Keratinocyte (primary cell): Measurements from ENCODE around the gene SLC9C2. TPM values are rescaled to one million over a fixed set of nuclear protein-coding genes. Genes with fewer than 3 reads are reported as not detected.
"Not testable (repeated sequence)": the region's sequence is repeated elsewhere in the genome, so short reads cannot be mapped to it uniquely, and the experiment has no call there.

Experiments
- DNase-seq: peaks from one replicate; pipeline ENCODE4 v3.0.0-alpha.2; 2011; ENCODE audit warnings: low read depth, missing footprints, low spot score
- FAIRE-seq: peaks from 2 replicates; lab custom pipeline; 2011; peaks lifted over from hg19 to GRCh38; lab: Jason Lieb, UNC
- H2AFZ ChIP-seq: 2 replicates; pipeline ENCODE4 v1.6.0; 2012; ENCODE audit warnings: low read length, control low read depth, inconsistent platforms; ENCODE audit not compliant: control insufficient read depth
- H3K27ac ChIP-seq: 2 replicates; pipeline ENCODE4 v1.5.1; 2011; ENCODE audit warnings: low read length; ENCODE audit not compliant: control insufficient read depth, insufficient read depth
- H3K27me3 ChIP-seq: 3 replicates; pipeline ENCODE4 v1.6.0; 2011; ENCODE audit warnings: low read length; ENCODE audit not compliant: control insufficient read depth, insufficient read depth; ENCODE audit errors: extremely low read depth
- H3K36me3 ChIP-seq, 2 experiments: 2 replicates in 1 of 2; 3 replicates in 1 of 2; pipeline ENCODE4 v1.5.1; 2011; ENCODE audit warnings: low read length in 2 of 2, mild to moderate bottlenecking in 1 of 2; ENCODE audit not compliant: control insufficient read depth in 2 of 2, insufficient read depth in 2 of 2; ENCODE audit errors: extremely low read depth in 1 of 2
- H3K4me1 ChIP-seq: 3 replicates; pipeline ENCODE4 v1.5.1; 2011; ENCODE audit warnings: low read length; ENCODE audit not compliant: control insufficient read depth, insufficient read depth; ENCODE audit errors: extremely low read depth
- H3K4me2 ChIP-seq: 3 replicates; pipeline ENCODE4 v1.6.0; 2011; ENCODE audit warnings: low read depth, low read length; ENCODE audit not compliant: control insufficient read depth, insufficient read depth; ENCODE audit errors: extremely low read depth
- H3K4me3 ChIP-seq, 3 experiments: fragments of 200-600 bp in 1 of 3; sonication (generic) in 1 of 3; 2 replicates in 2 of 3; 3 replicates in 1 of 3; pipeline ENCODE4 v1.5.1; 2011 to 2016; ENCODE audit warnings: low read length in 3 of 3, mild to moderate bottlenecking in 3 of 3, control low read depth in 2 of 3, inconsistent platforms in 1 of 3, low read depth in 1 of 3, mixed read lengths in 1 of 3, mixed run types in 1 of 3, moderate library complexity in 1 of 3; ENCODE audit not compliant: control insufficient read depth in 2 of 3, insufficient read depth in 2 of 3; ENCODE audit errors: extremely low read depth in 1 of 3
- H3K79me2 ChIP-seq: 2 replicates; pipeline ENCODE4 v1.6.0; 2012; ENCODE audit warnings: low read length; ENCODE audit not compliant: control insufficient read depth, insufficient read depth
- H3K9ac ChIP-seq: 3 replicates; pipeline ENCODE4 v1.6.0; 2011; ENCODE audit warnings: low read length; ENCODE audit not compliant: control insufficient read depth, insufficient read depth; ENCODE audit errors: extremely low read depth
- H3K9me1 ChIP-seq: 3 replicates; pipeline ENCODE4 v1.6.0; 2011; ENCODE audit warnings: low read length; ENCODE audit not compliant: control insufficient read depth, insufficient read depth; ENCODE audit errors: extremely low read depth
- H3K9me3 ChIP-seq: 2 replicates; pipeline ENCODE4 v1.5.1; 2012; ENCODE audit warnings: low read depth, low read length; ENCODE audit not compliant: control insufficient read depth
- H4K20me1 ChIP-seq: 3 replicates; pipeline ENCODE4 v1.6.0; 2011; ENCODE audit warnings: low read length; ENCODE audit not compliant: control insufficient read depth, insufficient read depth; ENCODE audit errors: extremely low read depth
- EZH2 ChIP-seq: IDR thresholded peaks from one replicate; pipeline ENCODE4 v1.6.1; 2012; ENCODE audit warnings: inconsistent platforms, mild to moderate bottlenecking, low read length, moderate library complexity
- dilution Hi-C: fragments of 300-500 bp; cut with MboI; formaldehyde crosslinking; loops from one replicate; pipeline ENCODE4 v1.7.0; 2020; ENCODE audit warnings: low sequenced_read_pairs; ENCODE audit not compliant: extremely low pct_ligation_motif_present
- polyA plus RNA-seq, 5 experiments: library from polyadenylated mRNA; depleted of rRNA in 3 of 5; stranded (reverse) in 3 of 5; stranded (forward) in 1 of 5; unstranded in 1 of 5; fragments of >200 nt; gene quantifications; 1 replicate in 1 of 5; 2 replicates in 3 of 5; 3 replicates in 1 of 5; pipeline versions ENCODE4 v1.2.1 to v1.2.3, GENCODE V29; 2011 to 2012; ENCODE audit warnings: missing spikeins in 2 of 5, low read depth in 1 of 5, low replicate concordance in 1 of 5
- TF ChIP-seq, protein P1 (sequence below), 3 experiments: IDR thresholded peaks in 1 of 3; conservative IDR thresholded peaks in 1 of 3; optimal IDR thresholded peaks in 1 of 3; 2 replicates in 2 of 3; 3 replicates in 1 of 3; pipeline versions ENCODE3 to v1.5.1; 2011; ENCODE audit warnings: low read length in 3 of 3, mild to moderate bottlenecking in 3 of 3, moderate library complexity in 2 of 3, control low read depth in 1 of 3, inconsistent platforms in 1 of 3; ENCODE audit not compliant: insufficient read depth in 2 of 3; ENCODE audit errors: extremely low read depth in 1 of 3

SLC9C2 gene
- polyA plus RNA-seq, 1 donor (not counting 4 experiments of a cell fraction or from before 2014, with no cell fraction given): not detected

DNA sequence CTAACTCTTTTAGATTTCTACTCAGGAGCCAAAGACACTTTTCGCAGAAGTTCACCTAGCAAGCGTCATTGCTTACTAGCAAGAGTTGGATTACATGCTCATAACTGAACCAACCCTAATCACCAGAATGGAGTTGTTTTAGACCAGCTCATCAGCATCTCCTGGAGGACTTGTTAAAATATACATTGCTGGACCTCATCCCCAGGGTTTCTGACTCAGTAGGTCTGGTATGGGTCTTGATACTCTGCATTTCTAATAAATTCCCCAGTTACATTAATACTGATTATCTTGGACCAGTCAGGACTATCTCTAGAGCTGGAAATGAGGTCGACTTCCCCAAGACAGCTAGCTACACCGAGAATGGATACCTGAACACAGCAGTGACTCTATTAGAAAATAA, 135.4 kb downstream of the SLC9C2 start:
- H3K27ac ChIP-seq: no peak overlapping the region
- no peak for FAIRE-seq
- no peaks in the 10 kb centered on the region for H3K4me1 ChIP-seq
- no peak overlapping the region for H3K9ac ChIP-seq
- peaks cover 5% of the 10 kb centered on the region for H3K9me3 ChIP-seq
- no peak for DNase-seq
- no peaks in the 10 kb centered on the region for H3K79me2 ChIP-seq
- no peak for TF ChIP-seq EZH2
- TF ChIP-seq, protein P1, sequence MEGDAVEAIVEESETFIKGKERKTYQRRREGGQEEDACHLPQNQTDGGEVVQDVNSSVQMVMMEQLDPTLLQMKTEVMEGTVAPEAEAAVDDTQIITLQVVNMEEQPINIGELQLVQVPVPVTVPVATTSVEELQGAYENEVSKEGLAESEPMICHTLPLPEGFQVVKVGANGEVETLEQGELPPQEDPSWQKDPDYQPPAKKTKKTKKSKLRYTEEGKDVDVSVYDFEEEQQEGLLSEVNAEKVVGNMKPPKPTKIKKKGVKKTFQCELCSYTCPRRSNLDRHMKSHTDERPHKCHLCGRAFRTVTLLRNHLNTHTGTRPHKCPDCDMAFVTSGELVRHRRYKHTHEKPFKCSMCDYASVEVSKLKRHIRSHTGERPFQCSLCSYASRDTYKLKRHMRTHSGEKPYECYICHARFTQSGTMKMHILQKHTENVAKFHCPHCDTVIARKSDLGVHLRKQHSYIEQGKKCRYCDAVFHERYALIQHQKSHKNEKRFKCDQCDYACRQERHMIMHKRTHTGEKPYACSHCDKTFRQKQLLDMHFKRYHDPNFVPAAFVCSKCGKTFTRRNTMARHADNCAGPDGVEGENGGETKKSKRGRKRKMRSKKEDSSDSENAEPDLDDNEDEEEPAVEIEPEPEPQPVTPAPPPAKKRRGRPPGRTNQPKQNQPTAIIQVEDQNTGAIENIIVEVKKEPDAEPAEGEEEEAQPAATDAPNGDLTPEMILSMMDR (optimal IDR thresholded peaks at IDR 0.05 in 1 of 3, IDR thresholded peaks at IDR 0.05 in 1 of 3, conservative IDR thresholded peaks at IDR 0.05 in 1 of 3; ENCODE audit: extremely low read depth in 1 of 3, insufficient read depth in 2 of 3, low read length in 3 of 3): no peak
- no peak overlapping the region for H3K4me2 ChIP-seq
- H2AFZ ChIP-seq: no peak overlapping the region
- H3K9me1 ChIP-seq: no peaks in the 10 kb centered on the region
- H3K27me3 ChIP-seq: no peaks in the 10 kb centered on the region
- dilution Hi-C loops: no loop called here
- no peaks in the 10 kb centered on the region for H4K20me1 ChIP-seq
- H3K36me3 ChIP-seq: no peaks in the 10 kb centered on the region
- H3K4me3 ChIP-seq: no peak overlapping the region

DNA sequence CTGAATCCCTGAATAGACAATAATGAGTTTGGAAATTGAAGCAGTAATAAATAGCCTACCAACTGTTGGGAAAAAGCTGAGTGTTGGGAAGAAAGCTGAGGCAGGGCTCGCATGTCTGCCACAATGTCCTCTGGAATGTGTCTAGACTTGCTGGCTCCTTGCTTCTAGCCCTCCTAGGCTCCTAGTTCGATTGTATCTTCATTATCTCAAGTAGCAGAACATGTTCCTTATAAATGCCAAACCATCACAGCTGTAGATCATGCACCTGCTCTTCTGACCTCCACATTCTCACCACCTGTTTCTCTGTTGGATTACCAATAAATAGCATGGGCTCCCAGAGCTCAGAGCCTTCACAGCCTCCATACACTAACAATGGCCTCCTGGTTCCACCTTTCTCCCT, 138.7 kb downstream of the SLC9C2 start:
- H3K9me3 ChIP-seq, H3K4me3 ChIP-seq, H4K20me1 ChIP-seq, H3K9me1 ChIP-seq, H2AFZ ChIP-seq, H3K36me3 ChIP-seq, H3K27ac ChIP-seq, dilution Hi-C loops, H3K27me3 ChIP-seq, H3K79me2 ChIP-seq, H3K4me1 ChIP-seq, H3K9ac ChIP-seq, FAIRE-seq, H3K4me2 ChIP-seq, DNase-seq: not testable (repeated sequence)

DNA sequence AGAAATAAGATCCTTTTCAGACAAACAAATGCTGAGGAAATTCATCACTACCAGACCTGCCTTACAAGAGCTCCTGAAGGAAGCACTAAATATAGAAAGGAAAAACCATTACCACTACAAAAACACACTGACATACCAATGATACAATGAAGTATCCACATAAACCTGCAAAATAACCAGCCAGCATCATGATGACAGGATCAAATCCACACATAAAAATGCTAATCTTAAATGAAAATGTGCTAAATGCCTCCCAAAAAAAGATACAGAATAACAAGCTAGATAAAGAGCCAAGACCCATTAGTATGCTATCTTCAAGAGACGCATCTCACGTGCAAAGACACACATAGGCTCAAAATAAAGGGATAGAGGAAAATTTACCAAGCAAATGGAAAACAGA, 140.2 kb downstream of the SLC9C2 start:
- FAIRE-seq, H3K36me3 ChIP-seq, H4K20me1 ChIP-seq, H3K9ac ChIP-seq, H3K9me3 ChIP-seq, H3K27me3 ChIP-seq, dilution Hi-C loops, H2AFZ ChIP-seq, DNase-seq, H3K27ac ChIP-seq, H3K9me1 ChIP-seq, H3K4me1 ChIP-seq, H3K79me2 ChIP-seq, H3K4me3 ChIP-seq, H3K4me2 ChIP-seq: not testable (repeated sequence)
